Astrocyte (in vitro differentiated cells and primary cell): ENCODE measurements around the gene ALDH1A2. TPM values are rescaled to one million over a fixed set of nuclear protein-coding genes. Genes with fewer than 3 reads are reported as not detected.

Source experiments
- DNase-seq: peaks from one replicate; pipeline ENCODE4 v3.0.0-alpha.2; 2010; ENCODE audit warnings: low read depth
- FAIRE-seq: peaks from 2 replicates; lab custom pipeline; 2011; peaks lifted over from hg19 to GRCh38; lab: Jason Lieb, UNC
- H2AFZ ChIP-seq: 2 replicates; pipeline ENCODE4 v1.6.0; 2012; ENCODE audit warnings: low read depth, low read length, inconsistent platforms
- H3K27ac ChIP-seq: 2 replicates; pipeline ENCODE4 v1.5.1; 2011; ENCODE audit warnings: low read depth, low read length, inconsistent platforms
- H3K27me3 ChIP-seq: 2 replicates; pipeline ENCODE4 v1.6.0; 2011; ENCODE audit warnings: low read length, inconsistent platforms; ENCODE audit not compliant: insufficient read depth
- H3K36me3 ChIP-seq: 2 replicates; pipeline ENCODE4 v1.5.1; 2011; ENCODE audit warnings: low read length, inconsistent platforms; ENCODE audit not compliant: insufficient read depth
- H3K4me1 ChIP-seq: 2 replicates; pipeline ENCODE4 v1.5.1; 2011; ENCODE audit warnings: low read length, inconsistent platforms; ENCODE audit not compliant: insufficient read depth
- H3K4me2 ChIP-seq: 2 replicates; pipeline ENCODE4 v1.6.0; 2012; ENCODE audit warnings: low read length, inconsistent platforms
- H3K4me3 ChIP-seq: 2 replicates; pipeline ENCODE4 v1.5.1; 2011; ENCODE audit warnings: low read depth, mild to moderate bottlenecking, low read length, inconsistent platforms; ENCODE audit not compliant: insufficient read depth
- H3K79me2 ChIP-seq: 2 replicates; pipeline ENCODE4 v1.6.0; 2012; ENCODE audit warnings: mild to moderate bottlenecking, low read length, inconsistent platforms; ENCODE audit not compliant: insufficient read depth
- H3K9ac ChIP-seq: 2 replicates; pipeline ENCODE4 v1.6.0; 2012; ENCODE audit warnings: mild to moderate bottlenecking, low read length, inconsistent platforms
- H3K9me3 ChIP-seq: 2 replicates; pipeline ENCODE4 v1.5.1; 2012; ENCODE audit warnings: low read depth, mild to moderate bottlenecking, low read length, inconsistent platforms; ENCODE audit not compliant: insufficient read depth
- H4K20me1 ChIP-seq: 2 replicates; pipeline ENCODE4 v1.6.0; 2012; ENCODE audit warnings: low read length, inconsistent platforms; ENCODE audit not compliant: insufficient read depth
- H3K27ac Mint-ChIP-seq: one replicate; pipeline ENCODE4 v1.8.0; 2021; ENCODE audit warnings: mild to moderate bottlenecking, mixed read lengths; ENCODE audit not compliant: unreplicated experiment
- H3K27me3 Mint-ChIP-seq: one replicate; pipeline ENCODE4 v1.8.0; 2021; ENCODE audit warnings: low read depth, mixed read lengths; ENCODE audit not compliant: unreplicated experiment
- H3K36me3 Mint-ChIP-seq: one replicate; pipeline ENCODE4 v1.8.0; 2021; ENCODE audit warnings: low read depth, mixed read lengths; ENCODE audit not compliant: unreplicated experiment
- H3K4me1 Mint-ChIP-seq: one replicate; pipeline ENCODE4 v1.8.0; 2021; ENCODE audit warnings: low read depth, mixed read lengths; ENCODE audit not compliant: unreplicated experiment
- H3K4me3 Mint-ChIP-seq: one replicate; pipeline ENCODE4 v1.8.0; 2021; ENCODE audit warnings: mild to moderate bottlenecking, moderate library complexity, mixed read lengths; ENCODE audit not compliant: unreplicated experiment
- H3K9me3 Mint-ChIP-seq: one replicate; pipeline ENCODE4 v1.8.0; 2021; ENCODE audit warnings: mild to moderate bottlenecking, mixed read lengths; ENCODE audit not compliant: unreplicated experiment
- EZH2 ChIP-seq: IDR thresholded peaks from 2 replicates; pipeline ENCODE4 v1.6.1; 2012; ENCODE audit warnings: mild to moderate bottlenecking, low read length, inconsistent platforms; ENCODE audit not compliant: insufficient read depth
- total RNA-seq: library from RNA; stranded (reverse); gene quantifications from 2 replicates; pipeline ENCODE4 v1.2.1, GENCODE V29; 2021
- TF ChIP-seq, protein P1 (sequence below): IDR thresholded peaks from 2 replicates; pipeline ENCODE4 v1.5.1; 2011; ENCODE audit warnings: low read depth, mild to moderate bottlenecking, inconsistent platforms, low read length, moderate library complexity; ENCODE audit not compliant: insufficient read depth

ALDH1A2 gene
- total RNA-seq, 1 donor from 2014 or later, result 0.98 TPM

GRCh38 chr15:58015565-58015964 lies 49.9 kb downstream of the ALDH1A2 start:
- Histone ChIP-seq H3K4me2 (no peak overlapping the region), H3K27me3 (peaks cover 12% of the 10 kb centered on the region), H3K9ac (no peak overlapping the region), H3K4me3 (no peak overlapping the region), H4K20me1 (no peaks in the 10 kb centered on the region), H3K27ac (no peak overlapping the region), H3K36me3 (no peaks in the 10 kb centered on the region), H3K4me1 (no peaks in the 10 kb centered on the region), H3K79me2 (no peaks in the 10 kb centered on the region), H2AFZ (no peak overlapping the region), H3K9me3 (no peaks in the 10 kb centered on the region)
- Mint-ChIP-seq H3K4me3 (no peak overlapping the region), H3K27ac (no peak overlapping the region), H3K9me3 (no peaks in the 10 kb centered on the region), H3K36me3 (no peaks in the 10 kb centered on the region), H3K27me3 (peaks cover 2% of the 10 kb centered on the region), H3K4me1 (peaks cover 19% of the 10 kb centered on the region)
- FAIRE-seq, result no peak
- peak; percentile 8 for DNase-seq
- TF ChIP-seq EZH2, result no peak
- TF ChIP-seq, protein P1, sequence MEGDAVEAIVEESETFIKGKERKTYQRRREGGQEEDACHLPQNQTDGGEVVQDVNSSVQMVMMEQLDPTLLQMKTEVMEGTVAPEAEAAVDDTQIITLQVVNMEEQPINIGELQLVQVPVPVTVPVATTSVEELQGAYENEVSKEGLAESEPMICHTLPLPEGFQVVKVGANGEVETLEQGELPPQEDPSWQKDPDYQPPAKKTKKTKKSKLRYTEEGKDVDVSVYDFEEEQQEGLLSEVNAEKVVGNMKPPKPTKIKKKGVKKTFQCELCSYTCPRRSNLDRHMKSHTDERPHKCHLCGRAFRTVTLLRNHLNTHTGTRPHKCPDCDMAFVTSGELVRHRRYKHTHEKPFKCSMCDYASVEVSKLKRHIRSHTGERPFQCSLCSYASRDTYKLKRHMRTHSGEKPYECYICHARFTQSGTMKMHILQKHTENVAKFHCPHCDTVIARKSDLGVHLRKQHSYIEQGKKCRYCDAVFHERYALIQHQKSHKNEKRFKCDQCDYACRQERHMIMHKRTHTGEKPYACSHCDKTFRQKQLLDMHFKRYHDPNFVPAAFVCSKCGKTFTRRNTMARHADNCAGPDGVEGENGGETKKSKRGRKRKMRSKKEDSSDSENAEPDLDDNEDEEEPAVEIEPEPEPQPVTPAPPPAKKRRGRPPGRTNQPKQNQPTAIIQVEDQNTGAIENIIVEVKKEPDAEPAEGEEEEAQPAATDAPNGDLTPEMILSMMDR, result no peak

GRCh38 chr15:58014470-58014869 lies 51.0 kb downstream of the ALDH1A2 start:
- Histone ChIP-seq H3K79me2 (no peaks in the 10 kb centered on the region), H3K9me3 (no peaks in the 10 kb centered on the region), H3K4me2 (no peak overlapping the region), H3K36me3 (no peaks in the 10 kb centered on the region), H4K20me1 (no peaks in the 10 kb centered on the region), H3K27me3 (peaks cover 15% of the 10 kb centered on the region), H3K9ac (no peak overlapping the region), H3K27ac (no peak overlapping the region), H3K4me1 (no peaks in the 10 kb centered on the region), H2AFZ (no peak overlapping the region), H3K4me3 (no peak overlapping the region)
- Mint-ChIP-seq H3K4me1 (peaks cover 13% of the 10 kb centered on the region), H3K27me3 (peaks cover 2% of the 10 kb centered on the region), H3K4me3 (no peak overlapping the region), H3K9me3 (no peaks in the 10 kb centered on the region), H3K36me3 (no peaks in the 10 kb centered on the region), H3K27ac (no peak overlapping the region)
- no peak for DNase-seq
- TF ChIP-seq, protein P1, result no peak
- no peak for TF ChIP-seq EZH2
- no peak for FAIRE-seq

GRCh38 chr15:58014040-58014439 lies 51.5 kb downstream of the ALDH1A2 start:
- H3K27ac ChIP-seq, result no peak overlapping the region
- FAIRE-seq (no peak), DNase-seq (no peak)
- H3K9me3 Mint-ChIP-seq, result no peaks in the 10 kb centered on the region
- H3K27me3 ChIP-seq, result peaks cover 15% of the 10 kb centered on the region
- no peaks in the 10 kb centered on the region for H3K36me3 ChIP-seq
- no peak overlapping the region for H3K9ac ChIP-seq
- no peak overlapping the region for H3K4me3 ChIP-seq
- no peak overlapping the region for H2AFZ ChIP-seq
- H3K4me3 Mint-ChIP-seq, result no peak overlapping the region
- no peak for TF ChIP-seq EZH2
- TF ChIP-seq, protein P1, result no peak
- H3K27ac Mint-ChIP-seq, result no peak overlapping the region
- H3K27me3 Mint-ChIP-seq, result peaks cover 2% of the 10 kb centered on the region
- H3K4me1 Mint-ChIP-seq, result peaks cover 9% of the 10 kb centered on the region
- no peaks in the 10 kb centered on the region for H3K9me3 ChIP-seq
- no peaks in the 10 kb centered on the region for H4K20me1 ChIP-seq
- H3K36me3 Mint-ChIP-seq, result no peaks in the 10 kb centered on the region
- H3K4me2 ChIP-seq, result no peak overlapping the region
- no peaks in the 10 kb centered on the region for H3K79me2 ChIP-seq
- no peaks in the 10 kb centered on the region for H3K4me1 ChIP-seq
